Activated T-helper 9 cell treated with anti-CD3 and anti-CD28 coated beads, Interleukin-2, amount 50 U/mL, for 16 hours (primary cell): Measurements from ENCODE around the gene TBX21.

Source experiments
- DNase-seq: peaks from one replicate; pipeline ENCODE4 v3.0.0-alpha.2; 2020; ENCODE audit warnings: low read depth

Gene TBX21

GRCh38 chr17:47774331-47774730 lies 41.3 kb downstream of the TBX21 start:
- no peak for DNase-seq

GRCh38 chr17:47774987-47775580 lies 42.0 kb downstream of the TBX21 start:
- DNase-seq: no peak

GRCh38 chr17:47776330-47777197 lies 43.5 kb downstream of the TBX21 start:
- DNase-seq: no peak

DNA sequence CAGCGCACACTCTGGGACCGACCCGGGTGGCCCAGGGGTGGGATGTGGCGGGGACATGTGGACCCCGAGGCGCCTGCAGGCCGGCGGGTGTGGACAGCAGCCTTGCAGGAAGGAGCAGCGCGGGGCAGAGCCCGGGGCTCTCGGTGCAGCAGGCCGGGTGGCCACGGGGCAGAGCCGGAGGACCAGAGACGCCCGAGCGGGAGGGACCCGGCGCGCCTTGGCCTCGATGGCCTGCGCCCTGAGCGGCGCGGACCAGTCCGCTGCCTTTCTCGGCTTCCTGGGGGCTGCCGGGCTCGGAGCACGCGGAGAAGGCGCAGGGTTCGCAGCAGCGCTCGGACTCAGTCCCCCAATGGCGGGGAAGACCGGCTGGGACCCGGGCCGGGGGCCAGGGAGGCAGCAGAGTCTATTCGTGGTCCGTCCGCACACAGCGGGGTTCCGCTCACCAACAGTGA lies 45.2 kb downstream of the TBX21 start:
- DNase-seq: no peak

DNA sequence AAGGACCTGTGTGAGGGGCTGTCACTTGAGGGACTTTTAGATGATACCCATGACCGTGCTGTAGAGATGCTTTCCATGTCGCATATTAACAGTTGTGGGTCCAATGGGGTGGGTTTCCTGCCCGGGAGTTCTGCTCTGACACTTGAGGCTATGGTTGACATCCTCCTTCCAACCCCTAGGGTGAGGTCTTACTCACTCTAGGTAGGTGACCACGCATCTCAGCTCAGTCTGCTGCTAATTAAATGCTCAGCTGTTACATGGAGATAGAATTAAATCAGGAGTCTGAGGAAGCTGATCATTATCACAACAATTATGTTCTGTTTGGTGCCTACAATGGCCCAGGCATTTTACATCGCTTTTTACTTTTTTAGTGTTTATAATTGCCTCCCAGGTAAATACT lies 48.4 kb downstream of the TBX21 start:
- no peak for DNase-seq

DNA sequence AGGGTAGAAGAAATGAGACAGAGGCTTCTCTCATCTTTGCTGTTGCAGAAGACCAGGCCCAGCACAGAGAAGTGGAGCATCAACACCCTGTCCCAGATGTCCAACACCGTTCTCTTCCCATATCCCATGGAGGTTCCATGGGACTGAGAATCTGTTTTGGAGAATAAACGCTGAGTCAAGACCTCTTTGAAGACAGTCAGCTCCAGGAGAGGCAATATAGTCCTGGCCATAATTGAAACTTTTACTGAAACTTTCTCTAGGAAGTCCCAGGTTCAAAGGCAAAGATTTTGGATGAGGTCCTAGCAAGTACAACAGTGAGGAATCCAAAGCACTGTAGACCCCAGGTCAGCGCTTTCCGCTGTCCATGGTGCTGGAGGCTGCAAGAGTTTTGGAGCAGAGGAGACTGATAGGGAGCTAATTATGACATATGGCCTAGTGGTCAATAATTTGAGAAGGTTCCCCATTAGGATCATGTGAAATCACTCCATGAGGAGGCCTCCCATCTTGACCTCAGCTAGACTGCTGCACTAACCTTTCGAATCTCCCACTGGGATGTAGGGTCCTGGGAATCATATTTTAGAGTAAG lies 52.6 kb downstream of the TBX21 start:
- no peak for DNase-seq

GRCh38 chr17:47789611-47790561 lies 56.9 kb downstream of the TBX21 start:
- DNase-seq: peak; percentile 47

DNA sequence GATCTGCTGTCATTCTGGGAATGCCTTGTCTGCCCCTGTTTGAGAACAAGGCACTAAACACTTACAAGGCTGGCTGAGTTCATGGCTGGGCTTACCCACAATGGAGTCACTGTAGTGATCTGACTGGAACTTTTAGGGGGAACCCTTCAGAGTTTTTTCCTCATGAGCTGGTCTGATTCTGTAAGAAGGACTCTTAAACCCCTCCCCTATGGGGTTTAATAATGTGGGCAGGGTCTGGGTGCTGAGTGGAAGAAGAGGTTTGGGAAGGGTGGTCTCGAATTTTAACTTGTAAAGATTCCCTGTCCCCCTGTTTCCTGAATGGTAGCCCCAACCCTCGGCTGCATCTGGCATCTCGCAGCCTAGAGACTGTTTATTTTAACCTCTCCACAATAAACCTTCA lies 58.0 kb downstream of the TBX21 start:
- DNase-seq: no peak

GRCh38 chr17:47792457-47792856 lies 59.4 kb downstream of the TBX21 start:
- no peak for DNase-seq

DNA sequence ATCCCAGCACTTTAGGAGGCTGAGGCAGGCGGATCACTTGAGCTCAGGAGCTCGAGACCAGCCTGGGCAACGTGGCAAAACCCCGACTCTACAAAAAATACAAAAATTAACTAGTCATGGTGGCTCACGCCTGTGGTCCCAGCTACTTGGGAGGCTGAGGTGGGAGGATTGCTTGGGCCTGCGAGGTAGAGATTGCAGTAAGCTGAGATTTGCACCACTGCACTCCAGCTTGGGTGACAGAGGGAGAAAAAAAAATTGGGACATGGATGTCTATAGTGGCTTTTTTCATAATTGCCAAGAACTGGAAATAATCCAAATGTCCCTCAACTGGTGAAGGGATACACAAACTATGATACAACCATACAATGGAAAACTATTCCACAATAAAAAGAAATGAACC lies 59.9 kb downstream of the TBX21 start:
- DNase-seq: no peak
